Measurements from ENCODE around the gene ANGPTL2.
"Not testable (repeated sequence)": the region's sequence is repeated elsewhere in the genome, so short reads cannot be mapped to it uniquely, and the experiment has no call there.

The ANGPTL2 gene

DNA sequence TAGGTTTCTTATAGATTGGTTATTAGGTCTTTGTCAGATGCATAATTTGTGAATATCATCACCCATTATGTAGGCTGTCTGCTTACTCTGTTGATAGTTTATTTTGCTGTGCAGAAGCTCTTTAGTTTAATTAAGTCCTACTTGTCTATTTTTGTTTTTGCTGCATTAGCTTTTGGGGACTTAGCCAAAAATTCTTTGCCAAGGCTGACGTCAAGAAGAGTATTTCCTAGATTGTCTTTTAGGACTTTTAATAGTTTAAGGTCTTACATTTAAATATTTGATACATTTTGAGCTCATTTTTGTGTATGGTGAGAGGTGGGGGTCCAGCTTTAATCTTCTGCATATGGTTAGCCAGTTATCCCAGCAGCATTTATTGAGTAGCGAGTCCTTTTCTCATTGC is 24.8 kb upstream of the ANGPTL2 start:
- no peaks in the 10 kb centered on the region for H3K36me3 ChIP-seq (ENCODE audit: control insufficient read depth in 1 of 2, insufficient read depth in 2 of 2, low read length in 2 of 2)
- no peak overlapping the region for H4K12ac ChIP-seq (ENCODE audit: low read depth, low read length)
- no peaks in the 10 kb centered on the region for H3K79me2 ChIP-seq (ENCODE audit: control insufficient read depth, insufficient read depth, low read length, poor library complexity)
- H3K23ac ChIP-seq (ENCODE audit: low read length): no peak overlapping the region
- H4K8ac ChIP-seq (ENCODE audit: low read depth, low read length): no peak overlapping the region
- H2AFZ ChIP-seq (ENCODE audit: insufficient read depth, low read length, poor library complexity): no peak overlapping the region
- no peaks in the 10 kb centered on the region for H3K79me1 ChIP-seq (ENCODE audit: low read length)
- H2BK5ac ChIP-seq (ENCODE audit: low read depth, low read length, poor library complexity): no peak overlapping the region
- DNase-seq: no peak
- H2AK5ac ChIP-seq (ENCODE audit: low read length): no peak overlapping the region
- H3K9me3 ChIP-seq (ENCODE audit: insufficient read depth, low read depth, low read length): peaks cover 2% of the 10 kb centered on the region
- H3K4me2 ChIP-seq (ENCODE audit: low read length): no peak overlapping the region
- no CpG with 5 or more reads among the region's 2 CpGs for WGBS (ENCODE audit: extremely low coverage, insufficient coverage, insufficient read length)
- peaks cover 0 to 5% of the 10 kb centered on the region in 2 experiments for H3K4me1 ChIP-seq (ENCODE audit: control insufficient read depth in 1 of 2, insufficient read depth in 2 of 2, low read length in 2 of 2)
- H3K27me3 ChIP-seq (ENCODE audit: insufficient read depth, low read length): no peaks in the 10 kb centered on the region
- no peak overlapping the region for H3K4ac ChIP-seq (ENCODE audit: low read depth, low read length)
- H3K27ac ChIP-seq (ENCODE audit: low read depth, low read length): no peak overlapping the region
- no peak overlapping the region for H2BK12ac ChIP-seq (ENCODE audit: low read length)
- no peak overlapping the region for H3K9ac ChIP-seq (ENCODE audit: low read length)
- H3K14ac ChIP-seq (ENCODE audit: low read length): no peak overlapping the region
- no peak overlapping the region for H3K18ac ChIP-seq (ENCODE audit: low read length)
- H3K4me3 ChIP-seq (ENCODE audit: low read depth, low read length): no peak overlapping the region
- H2BK120ac ChIP-seq (ENCODE audit: insufficient read depth, low read length, poor library complexity): no peak overlapping the region
- no peak overlapping the region for H4K91ac ChIP-seq (ENCODE audit: low read depth, low read length)

DNA sequence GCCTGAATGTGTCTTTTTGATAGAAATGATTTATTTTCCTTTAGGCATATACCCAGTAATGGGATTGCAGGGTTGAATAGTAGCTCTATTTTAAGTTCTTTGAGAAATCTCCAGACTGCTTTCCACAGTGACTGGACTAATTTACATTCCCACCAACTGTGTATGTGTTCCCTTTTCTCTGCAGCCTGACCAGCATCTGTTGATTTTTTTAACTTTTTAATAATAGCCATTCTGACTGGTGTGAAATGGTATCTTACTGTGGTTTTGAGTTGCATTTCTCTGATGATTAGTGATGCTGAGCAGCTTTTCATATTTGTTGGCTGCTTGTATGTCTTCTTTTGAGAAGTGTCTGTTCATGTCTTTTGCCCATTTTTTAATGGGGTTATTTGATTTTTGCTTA is 24.4 kb upstream of the ANGPTL2 start:
- H3K14ac ChIP-seq (ENCODE audit: low read length); H3K27me3 ChIP-seq (ENCODE audit: insufficient read depth, low read length); H3K9ac ChIP-seq (ENCODE audit: low read length); H3K18ac ChIP-seq (ENCODE audit: low read length); H3K4me2 ChIP-seq (ENCODE audit: low read length); H3K79me2 ChIP-seq (ENCODE audit: control insufficient read depth, insufficient read depth, low read length, poor library complexity); H2BK120ac ChIP-seq (ENCODE audit: insufficient read depth, low read length, poor library complexity); H4K12ac ChIP-seq (ENCODE audit: low read depth, low read length); H2BK12ac ChIP-seq (ENCODE audit: low read length); H3K4me1 ChIP-seq (ENCODE audit: control insufficient read depth in 1 of 2, insufficient read depth in 2 of 2, low read length in 2 of 2); H2AFZ ChIP-seq (ENCODE audit: insufficient read depth, low read length, poor library complexity); H2AK5ac ChIP-seq (ENCODE audit: low read length); H4K91ac ChIP-seq (ENCODE audit: low read depth, low read length); DNase-seq; H3K4ac ChIP-seq (ENCODE audit: low read depth, low read length); H3K79me1 ChIP-seq (ENCODE audit: low read length); H3K36me3 ChIP-seq (ENCODE audit: control insufficient read depth in 1 of 2, insufficient read depth in 2 of 2, low read length in 2 of 2); H4K8ac ChIP-seq (ENCODE audit: low read depth, low read length); H3K23ac ChIP-seq (ENCODE audit: low read length); H3K27ac ChIP-seq (ENCODE audit: low read depth, low read length); H3K9me3 ChIP-seq (ENCODE audit: insufficient read depth, low read depth, low read length); H2BK5ac ChIP-seq (ENCODE audit: low read depth, low read length, poor library complexity); H3K4me3 ChIP-seq (ENCODE audit: low read depth, low read length): not testable (repeated sequence)

DNA sequence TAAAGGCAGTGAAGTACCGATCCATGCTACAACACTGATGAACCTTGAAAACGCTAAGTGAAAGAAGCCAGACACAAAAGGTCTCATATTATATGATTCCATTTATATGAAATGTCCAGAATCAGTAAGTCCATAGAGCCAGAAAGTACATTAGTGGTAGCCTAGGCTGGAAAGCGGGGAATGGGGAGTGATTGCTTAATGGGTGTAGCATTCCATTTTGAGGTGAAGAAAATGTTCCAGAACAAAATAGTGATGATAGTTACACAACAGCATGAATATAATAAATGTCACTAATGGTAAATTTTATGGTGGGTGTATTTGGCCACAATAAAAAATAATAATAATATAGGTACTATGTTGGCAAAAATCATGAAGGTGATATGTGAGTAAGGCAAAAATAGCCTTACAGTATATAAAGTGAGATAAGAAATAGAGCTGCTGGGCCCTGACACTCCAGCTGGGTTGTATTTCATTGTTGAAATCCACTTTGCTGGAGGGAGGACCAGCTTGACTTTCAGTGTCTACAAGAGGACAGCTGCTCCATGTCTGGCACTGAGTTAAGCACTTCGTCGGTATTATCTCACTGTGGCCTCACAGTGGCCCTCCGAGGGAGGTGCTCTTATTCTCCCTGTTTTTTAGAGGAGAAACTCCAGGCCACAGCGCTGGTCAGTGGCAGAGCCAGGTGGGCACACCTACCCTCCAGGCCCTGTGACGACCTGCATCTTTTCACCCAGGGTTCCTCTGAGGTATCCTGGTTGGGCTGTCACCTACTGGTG is 22.4 kb upstream of the ANGPTL2 start:
- Histone ChIP-seq H2AK5ac (ENCODE audit: low read length) (no peak overlapping the region), H3K36me3 (ENCODE audit: control insufficient read depth in 1 of 2, insufficient read depth in 2 of 2, low read length in 2 of 2) (no peaks in the 10 kb centered on the region), H3K4me2 (ENCODE audit: low read length) (no peak overlapping the region), H3K18ac (ENCODE audit: low read length) (no peak overlapping the region), H3K4me1 (ENCODE audit: control insufficient read depth in 1 of 2, insufficient read depth in 2 of 2, low read length in 2 of 2) (peaks cover 0 to 2% of the 10 kb centered on the region in 2 experiments), H3K27ac (ENCODE audit: low read depth, low read length) (no peak overlapping the region), H2BK120ac (ENCODE audit: insufficient read depth, low read length, poor library complexity) (no peak overlapping the region), H2BK5ac (ENCODE audit: low read depth, low read length, poor library complexity) (no peak overlapping the region), H3K23ac (ENCODE audit: low read length) (no peak overlapping the region), H3K27me3 (ENCODE audit: insufficient read depth, low read length) (no peaks in the 10 kb centered on the region), H3K9ac (ENCODE audit: low read length) (no peak overlapping the region), H4K12ac (ENCODE audit: low read depth, low read length) (no peak overlapping the region), H2BK12ac (ENCODE audit: low read length) (no peak overlapping the region), H3K79me1 (ENCODE audit: low read length) (no peaks in the 10 kb centered on the region), H4K91ac (ENCODE audit: low read depth, low read length) (no peak overlapping the region), H3K4ac (ENCODE audit: low read depth, low read length) (no peak overlapping the region), H3K4me3 (ENCODE audit: low read depth, low read length) (no peak overlapping the region), H3K9me3 (ENCODE audit: insufficient read depth, low read depth, low read length) (peaks cover 2% of the 10 kb centered on the region), H3K14ac (ENCODE audit: low read length) (no peak overlapping the region), H3K79me2 (ENCODE audit: control insufficient read depth, insufficient read depth, low read length, poor library complexity) (no peaks in the 10 kb centered on the region), H4K8ac (ENCODE audit: low read depth, low read length) (no peak overlapping the region), H2AFZ (ENCODE audit: insufficient read depth, low read length, poor library complexity) (no peak overlapping the region)
- no CpG with 5 or more reads among the region's 8 CpGs for WGBS (ENCODE audit: extremely low coverage, insufficient coverage, insufficient read length)
- no peak for DNase-seq

DNA sequence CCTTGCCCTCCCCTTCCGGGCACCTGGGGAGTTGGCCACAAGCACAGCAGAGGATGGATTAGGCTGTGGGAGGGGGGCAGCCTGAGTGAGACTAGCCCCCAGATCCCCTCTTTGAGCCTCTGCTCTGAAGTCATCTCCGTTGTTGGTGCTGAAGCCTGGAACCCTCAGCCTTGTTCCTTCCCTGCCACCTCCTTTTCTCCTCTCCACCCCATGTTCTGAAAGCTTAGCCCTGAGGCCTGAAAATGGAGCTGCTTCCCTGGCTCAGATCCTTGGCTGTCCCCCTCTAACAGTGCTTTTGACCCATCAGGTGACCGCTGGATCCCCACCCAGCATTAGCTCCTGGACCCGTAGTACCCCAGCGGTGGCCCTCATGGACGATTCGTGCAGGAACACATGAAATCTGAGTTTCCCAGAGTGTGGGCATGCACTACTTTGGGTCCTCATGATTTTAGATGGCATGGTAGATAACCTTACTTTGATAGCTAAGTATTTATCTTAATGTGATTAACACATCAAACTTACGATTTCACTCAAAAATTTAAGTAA is 21.6 kb upstream of the ANGPTL2 start:
- Histone ChIP-seq H3K79me2 (ENCODE audit: control insufficient read depth, insufficient read depth, low read length, poor library complexity) (no peaks in the 10 kb centered on the region), H4K12ac (ENCODE audit: low read depth, low read length) (no peak overlapping the region), H3K27me3 (ENCODE audit: insufficient read depth, low read length) (no peaks in the 10 kb centered on the region), H2BK5ac (ENCODE audit: low read depth, low read length, poor library complexity) (no peak overlapping the region), H2AFZ (ENCODE audit: insufficient read depth, low read length, poor library complexity) (no peak overlapping the region), H3K4me1 (ENCODE audit: control insufficient read depth in 1 of 2, insufficient read depth in 2 of 2, low read length in 2 of 2) (peaks cover 4 to 6% of the 10 kb centered on the region in 2 experiments), H3K79me1 (ENCODE audit: low read length) (no peaks in the 10 kb centered on the region), H3K4me3 (ENCODE audit: low read depth, low read length) (no peak overlapping the region), H3K4me2 (ENCODE audit: low read length) (no peak overlapping the region), H4K8ac (ENCODE audit: low read depth, low read length) (no peak overlapping the region), H3K14ac (ENCODE audit: low read length) (no peak overlapping the region), H4K91ac (ENCODE audit: low read depth, low read length) (no peak overlapping the region), H2BK12ac (ENCODE audit: low read length) (no peak overlapping the region), H3K4ac (ENCODE audit: low read depth, low read length) (no peak overlapping the region), H3K9me3 (ENCODE audit: insufficient read depth, low read depth, low read length) (peaks cover 2% of the 10 kb centered on the region), H3K18ac (ENCODE audit: low read length) (no peak overlapping the region), H3K9ac (ENCODE audit: low read length) (no peak overlapping the region), H3K27ac (ENCODE audit: low read depth, low read length) (no peak overlapping the region), H2AK5ac (ENCODE audit: low read length) (no peak overlapping the region), H3K23ac (ENCODE audit: low read length) (no peak overlapping the region), H3K36me3 (ENCODE audit: control insufficient read depth in 1 of 2, insufficient read depth in 2 of 2, low read length in 2 of 2) (no peaks in the 10 kb centered on the region), H2BK120ac (ENCODE audit: insufficient read depth, low read length, poor library complexity) (no peak overlapping the region)
- DNase-seq: no peak
- no CpG with 5 or more reads among the region's 8 CpGs for WGBS (ENCODE audit: extremely low coverage, insufficient coverage, insufficient read length)

Measured in trophoblast cell (in vitro differentiated cells and primary cell).